ENCODE measurements around the gene CLEC7A. TPM values are rescaled to one million over a fixed set of nuclear protein-coding genes. Genes with fewer than 3 reads are reported as not detected.
A peak's percentile ranks its signal among the peaks of the same experiment; 100 is the strongest.

Gene CLEC7A
- total RNA-seq, 4 donors from 2014 or later = 10.3 to 36.1 (median 19.2) TPM

DNA sequence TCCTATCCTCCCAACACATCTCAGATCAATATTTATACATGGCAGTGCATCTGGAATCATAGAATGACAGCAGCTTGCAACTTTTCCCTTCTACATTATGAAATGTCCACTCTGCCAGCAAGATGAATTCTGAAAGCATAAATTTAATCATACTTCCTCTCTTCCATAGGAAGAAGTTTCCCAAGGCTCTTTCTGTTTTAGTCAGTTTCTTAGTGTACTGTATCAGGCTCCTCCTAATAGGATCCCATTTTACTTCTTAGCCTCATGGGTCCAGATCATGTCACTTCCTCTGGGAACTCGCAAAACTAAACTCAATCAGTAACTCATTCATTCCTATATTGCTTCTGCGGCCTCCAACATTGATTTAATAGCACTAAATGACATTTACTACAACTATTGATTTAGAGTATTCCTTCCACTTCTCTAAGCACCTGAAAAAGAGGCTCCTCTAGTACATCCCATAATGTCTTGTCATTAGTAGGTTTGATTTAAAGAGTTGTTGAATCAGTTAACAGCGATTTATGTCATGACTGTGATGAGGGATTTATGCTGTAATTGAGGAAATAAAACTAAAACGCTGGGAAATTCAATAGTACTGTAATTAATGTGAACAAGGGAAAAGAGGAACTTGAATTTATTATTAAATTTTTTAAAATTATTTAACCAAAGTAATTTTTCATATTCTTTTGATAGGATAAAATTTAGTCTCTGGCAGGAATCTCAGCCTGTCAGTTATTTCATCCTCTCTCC, 35.2 kb downstream of the CLEC7A start:
- no peaks in the 10 kb centered on the region for H3K36me3 ChIP-seq
- no peaks in the 10 kb centered on the region for H3K9me3 ChIP-seq
- peak overlapping the region in 3 of 4 donors; percentile 42 to 71 (median 65) for H3K27ac ChIP-seq
- H3K4me1 ChIP-seq = peaks cover 0 to 12% (median 0%) of the 10 kb centered on the region in 3 donors
- intact Hi-C loops (cut with DNase I) = no loop called here
- H3K27me3 ChIP-seq = no peaks in the 10 kb centered on the region
- TF ChIP-seq, protein P1, sequence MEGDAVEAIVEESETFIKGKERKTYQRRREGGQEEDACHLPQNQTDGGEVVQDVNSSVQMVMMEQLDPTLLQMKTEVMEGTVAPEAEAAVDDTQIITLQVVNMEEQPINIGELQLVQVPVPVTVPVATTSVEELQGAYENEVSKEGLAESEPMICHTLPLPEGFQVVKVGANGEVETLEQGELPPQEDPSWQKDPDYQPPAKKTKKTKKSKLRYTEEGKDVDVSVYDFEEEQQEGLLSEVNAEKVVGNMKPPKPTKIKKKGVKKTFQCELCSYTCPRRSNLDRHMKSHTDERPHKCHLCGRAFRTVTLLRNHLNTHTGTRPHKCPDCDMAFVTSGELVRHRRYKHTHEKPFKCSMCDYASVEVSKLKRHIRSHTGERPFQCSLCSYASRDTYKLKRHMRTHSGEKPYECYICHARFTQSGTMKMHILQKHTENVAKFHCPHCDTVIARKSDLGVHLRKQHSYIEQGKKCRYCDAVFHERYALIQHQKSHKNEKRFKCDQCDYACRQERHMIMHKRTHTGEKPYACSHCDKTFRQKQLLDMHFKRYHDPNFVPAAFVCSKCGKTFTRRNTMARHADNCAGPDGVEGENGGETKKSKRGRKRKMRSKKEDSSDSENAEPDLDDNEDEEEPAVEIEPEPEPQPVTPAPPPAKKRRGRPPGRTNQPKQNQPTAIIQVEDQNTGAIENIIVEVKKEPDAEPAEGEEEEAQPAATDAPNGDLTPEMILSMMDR (IDR thresholded peaks at IDR 0.05) = no peak
- no peak for TF ChIP-seq POLR2A (IDR thresholded peaks at IDR 0.05)
- no peak overlapping the region for H3K4me3 ChIP-seq
- WGBS, 2 donors = 50 to 67% methylated on average over 4 of the region's 4 CpGs
- DNase-seq = no peak

DNA sequence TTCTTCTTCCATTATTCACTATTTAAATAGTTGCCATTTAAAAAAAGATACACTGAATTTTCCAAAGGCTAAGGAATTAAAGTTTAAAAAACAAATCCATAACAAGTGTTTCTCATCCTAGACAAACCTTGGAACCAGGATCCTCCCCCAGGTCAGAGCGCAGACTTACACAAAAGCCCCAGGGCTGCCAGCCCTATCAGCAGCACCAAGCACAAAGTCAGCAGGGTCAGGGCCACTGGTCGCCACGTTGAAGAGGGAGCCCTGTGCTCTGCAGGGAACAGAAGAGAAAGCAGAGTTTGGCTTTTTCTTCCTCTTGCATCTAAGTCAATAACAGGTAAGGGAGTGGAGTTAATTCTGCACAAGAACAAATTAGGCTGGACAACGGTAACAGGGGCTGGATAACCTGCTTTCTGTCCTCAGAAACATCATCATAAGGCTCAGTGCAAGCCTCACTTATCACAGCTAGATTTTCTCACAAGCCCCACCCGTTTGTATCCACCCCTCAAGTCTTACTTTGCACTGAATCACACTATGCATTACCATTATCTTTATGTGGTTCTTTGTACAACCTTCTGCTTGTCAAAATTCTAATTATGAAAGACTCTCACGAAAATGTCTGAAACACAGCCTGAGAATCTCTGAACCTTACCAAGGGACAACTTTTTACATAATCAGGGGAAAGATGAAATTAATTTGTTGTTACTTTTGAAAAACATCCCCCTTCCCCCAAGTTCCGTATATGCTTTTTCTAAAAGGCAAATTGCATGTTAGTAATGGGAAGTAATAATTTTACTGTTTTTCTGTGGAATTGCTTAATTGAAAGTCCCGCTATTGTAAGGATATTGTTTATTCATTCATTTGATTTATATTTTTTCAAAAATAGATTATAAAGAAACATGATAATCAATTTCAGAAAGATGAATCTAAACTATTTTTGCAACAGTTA, 40.8 kb downstream of the CLEC7A start:
- 58 to 70% methylated on average over 8 of the region's 8 CpGs for WGBS, 2 donors

DNA sequence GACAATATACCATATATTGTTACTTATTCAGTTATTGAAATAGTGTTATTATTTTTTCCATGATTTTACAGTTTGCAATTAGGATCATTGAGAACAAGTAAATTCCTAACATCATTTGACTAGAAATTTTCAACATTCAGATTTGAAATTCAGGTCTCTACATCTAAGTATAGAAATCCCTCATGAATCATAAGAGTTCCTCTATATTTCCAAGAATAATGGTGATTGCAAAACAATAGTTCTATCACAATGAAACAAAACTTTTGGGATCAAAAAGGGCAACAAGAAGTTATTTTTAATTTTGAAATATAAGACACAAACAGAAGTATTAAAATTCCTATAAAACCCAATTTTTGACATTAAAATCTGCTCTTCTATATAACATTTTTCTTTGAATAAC, 42.0 kb downstream of the CLEC7A start:
- no peak for TF ChIP-seq POLR2A (IDR thresholded peaks at IDR 0.05)
- TF ChIP-seq, protein P1 (IDR thresholded peaks at IDR 0.05) = no peak
- Histone ChIP-seq H3K27me3 (no peaks in the 10 kb centered on the region), H3K9me3 (no peaks in the 10 kb centered on the region), H3K27ac (no peak overlapping the region), H3K4me1 (peaks cover 0 to 3% (median 0%) of the 10 kb centered on the region in 3 donors), H3K36me3 (no peaks in the 10 kb centered on the region), H3K4me3 (no peak overlapping the region)
- intact Hi-C loops (cut with DNase I) = no loop called here
- DNase-seq = no peak

More for the DNA sequence above, 40.8 kb downstream of the CLEC7A start:
- H3K9me3 ChIP-seq = no peaks in the 10 kb centered on the region
- H3K4me3 ChIP-seq = no peak overlapping the region
- H3K27me3 ChIP-seq = no peaks in the 10 kb centered on the region
- no peak for DNase-seq
- intact Hi-C loops (cut with DNase I) = no loop called here
- H3K27ac ChIP-seq = peak overlapping the region in 1 of 4 donors; percentile 6
- TF ChIP-seq POLR2A (IDR thresholded peaks at IDR 0.05) = no peak
- TF ChIP-seq, protein P1 (IDR thresholded peaks at IDR 0.05) = no peak
- H3K4me1 ChIP-seq = peaks cover 0 to 3% (median 0%) of the 10 kb centered on the region in 3 donors
- H3K36me3 ChIP-seq = no peaks in the 10 kb centered on the region

DNA sequence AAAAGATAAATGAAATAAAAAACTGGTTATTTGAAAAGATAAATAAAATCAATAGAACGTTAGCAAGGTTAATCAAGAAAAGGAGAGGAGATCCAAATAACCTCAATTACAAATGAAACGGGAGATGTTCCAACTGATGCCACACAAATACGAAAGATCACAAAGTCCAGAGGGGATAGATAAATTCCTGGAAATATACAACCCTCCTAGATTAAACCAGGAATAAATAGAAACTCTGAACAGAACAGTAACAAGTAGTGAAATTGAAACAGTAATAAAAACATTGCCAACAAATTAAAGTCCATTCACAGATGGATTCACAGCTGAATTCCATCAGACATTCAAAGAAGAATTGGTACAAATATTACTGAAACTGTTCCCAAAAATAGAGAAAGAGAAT, 43.6 kb downstream of the CLEC7A start:
- WGBS, 2 donors = 63 to 85% methylated on average over 3 of the region's 3 CpGs

More for the DNA sequence above, 43.6 kb downstream of the CLEC7A start:
- Histone ChIP-seq H3K4me1 (peaks cover 0 to 5% (median 3%) of the 10 kb centered on the region in 3 donors), H3K27ac (no peak overlapping the region), H3K27me3 (no peaks in the 10 kb centered on the region), H3K9me3 (no peaks in the 10 kb centered on the region), H3K4me3 (no peak overlapping the region), H3K36me3 (no peaks in the 10 kb centered on the region)
- TF ChIP-seq POLR2A (IDR thresholded peaks at IDR 0.05) = no peak
- TF ChIP-seq, protein P1 (IDR thresholded peaks at IDR 0.05) = no peak
- no peak for DNase-seq
- intact Hi-C loops (cut with DNase I) = no loop called here

All from esophagus squamous epithelium (tissue), 5 donors.